Activated naive CD8-positive, alpha-beta T cell (primary cell): ENCODE data around the gene PDGFA.

ENCODE experiments used
- H3K27ac Mint-ChIP-seq: one replicate; pipeline ENCODE4 v1.8.0; 2021; ENCODE audit warnings: mixed read lengths
- H3K27me3 Mint-ChIP-seq: one replicate; pipeline ENCODE4 v1.8.0; 2021; ENCODE audit warnings: mixed read lengths
- H3K36me3 Mint-ChIP-seq: one replicate; pipeline ENCODE4 v1.8.0; 2021; ENCODE audit warnings: mixed read lengths
- H3K4me1 Mint-ChIP-seq: one replicate; pipeline ENCODE4 v1.8.0; 2021; ENCODE audit warnings: low read depth, mixed read lengths
- H3K4me3 Mint-ChIP-seq: one replicate; pipeline ENCODE4 v1.8.0; 2021; ENCODE audit warnings: mild to moderate bottlenecking, mixed read lengths
- H3K9me3 Mint-ChIP-seq: one replicate; pipeline ENCODE4 v1.8.0; 2021; ENCODE audit warnings: low read depth, mixed read lengths

PDGFA gene

GRCh38 chr7:519484-520390 is at the start of gene PDGFA:
PDGFA (minus strand) TSS chr7:519846; CDS start chr7:519001, 845 bp downstream.
- H3K4me3 Mint-ChIP-seq = peak within 1 kb of the TSS; percentile 86
- no peaks in the 10 kb centered on the region for H3K27me3 Mint-ChIP-seq
- H3K27ac Mint-ChIP-seq = no peak within 1 kb of the TSS
- no peaks in the 10 kb centered on the region for H3K36me3 Mint-ChIP-seq
- peaks cover 9% of the 10 kb centered on the region for H3K4me1 Mint-ChIP-seq
- no peaks in the 10 kb centered on the region for H3K9me3 Mint-ChIP-seq

- Mint-ChIP-seq H3K27ac (no peak overlapping the region), H3K4me3 (no peak overlapping the region), H3K4me1 (no peaks in the 10 kb centered on the region), H3K9me3 (no peaks in the 10 kb centered on the region), H3K36me3 (no peaks in the 10 kb centered on the region), H3K27me3 (no peaks in the 10 kb centered on the region)
Measured at GRCh38 chr7:568031-568951, 48.6 kb upstream of the PDGFA start.

- H3K27ac Mint-ChIP-seq = no peak overlapping the region
- no peaks in the 10 kb centered on the region for H3K27me3 Mint-ChIP-seq
- peaks cover 4% of the 10 kb centered on the region for H3K4me1 Mint-ChIP-seq
- H3K36me3 Mint-ChIP-seq = no peaks in the 10 kb centered on the region
- H3K4me3 Mint-ChIP-seq = no peak overlapping the region
- no peaks in the 10 kb centered on the region for H3K9me3 Mint-ChIP-seq
Measured at GRCh38 chr7:567305-567883, 47.7 kb upstream of the PDGFA start.

GRCh38 chr7:566100-566499 is 46.5 kb upstream of the PDGFA start:
- Mint-ChIP-seq H3K4me1 (peaks cover 4% of the 10 kb centered on the region), H3K4me3 (no peak overlapping the region), H3K36me3 (no peaks in the 10 kb centered on the region), H3K27me3 (no peaks in the 10 kb centered on the region), H3K27ac (no peak overlapping the region), H3K9me3 (no peaks in the 10 kb centered on the region)

- no peak overlapping the region for H3K27ac Mint-ChIP-seq
- no peak overlapping the region for H3K4me3 Mint-ChIP-seq
- H3K4me1 Mint-ChIP-seq = peaks cover 4% of the 10 kb centered on the region
- no peaks in the 10 kb centered on the region for H3K9me3 Mint-ChIP-seq
- H3K36me3 Mint-ChIP-seq = peaks cover 2% of the 10 kb centered on the region
- H3K27me3 Mint-ChIP-seq = no peaks in the 10 kb centered on the region
Measured at GRCh38 chr7:564176-564865, 44.7 kb upstream of the PDGFA start.

GRCh38 chr7:563629-564170 is 44.1 kb upstream of the PDGFA start:
- Mint-ChIP-seq H3K4me1 (peaks cover 4% of the 10 kb centered on the region), H3K4me3 (no peak overlapping the region), H3K27me3 (no peaks in the 10 kb centered on the region), H3K27ac (no peak overlapping the region), H3K36me3 (peaks cover 2% of the 10 kb centered on the region), H3K9me3 (no peaks in the 10 kb centered on the region)

GRCh38 chr7:562789-563628 is 43.4 kb upstream of the PDGFA start:
- Mint-ChIP-seq H3K4me3 (no peak overlapping the region), H3K27ac (peak overlapping the region; percentile 61), H3K9me3 (no peaks in the 10 kb centered on the region), H3K4me1 (peaks cover 4% of the 10 kb centered on the region), H3K27me3 (no peaks in the 10 kb centered on the region), H3K36me3 (peaks cover 2% of the 10 kb centered on the region)

GRCh38 chr7:562374-562675 is 42.7 kb upstream of the PDGFA start:
- Mint-ChIP-seq H3K9me3 (no peaks in the 10 kb centered on the region), H3K27me3 (no peaks in the 10 kb centered on the region), H3K27ac (peak overlapping the region; percentile 61), H3K4me3 (no peak overlapping the region), H3K36me3 (peaks cover 2% of the 10 kb centered on the region), H3K4me1 (peaks cover 4% of the 10 kb centered on the region)

- Mint-ChIP-seq H3K9me3 (no peaks in the 10 kb centered on the region), H3K4me3 (no peak overlapping the region), H3K36me3 (peaks cover 2% of the 10 kb centered on the region), H3K4me1 (peaks cover 4% of the 10 kb centered on the region), H3K27me3 (no peaks in the 10 kb centered on the region), H3K27ac (no peak overlapping the region)
Measured at GRCh38 chr7:561631-562373, 42.2 kb upstream of the PDGFA start.

GRCh38 chr7:560966-561630 is 41.5 kb upstream of the PDGFA start:
- H3K9me3 Mint-ChIP-seq = no peaks in the 10 kb centered on the region
- peaks cover 2% of the 10 kb centered on the region for H3K36me3 Mint-ChIP-seq
- no peak overlapping the region for H3K27ac Mint-ChIP-seq
- no peaks in the 10 kb centered on the region for H3K27me3 Mint-ChIP-seq
- H3K4me3 Mint-ChIP-seq = no peak overlapping the region
- peaks cover 4% of the 10 kb centered on the region for H3K4me1 Mint-ChIP-seq

- no peaks in the 10 kb centered on the region for H3K9me3 Mint-ChIP-seq
- peaks cover 2% of the 10 kb centered on the region for H3K36me3 Mint-ChIP-seq
- no peak overlapping the region for H3K4me3 Mint-ChIP-seq
- H3K27me3 Mint-ChIP-seq = no peaks in the 10 kb centered on the region
- H3K4me1 Mint-ChIP-seq = peaks cover 4% of the 10 kb centered on the region
- no peak overlapping the region for H3K27ac Mint-ChIP-seq
Measured at GRCh38 chr7:559396-559705, 39.7 kb upstream of the PDGFA start.

GRCh38 chr7:557558-557881 is 37.9 kb upstream of the PDGFA start:
- no peaks in the 10 kb centered on the region for H3K9me3 Mint-ChIP-seq
- peaks cover 2% of the 10 kb centered on the region for H3K4me1 Mint-ChIP-seq
- H3K27ac Mint-ChIP-seq = no peak overlapping the region
- no peaks in the 10 kb centered on the region for H3K27me3 Mint-ChIP-seq
- no peak overlapping the region for H3K4me3 Mint-ChIP-seq
- H3K36me3 Mint-ChIP-seq = peaks cover 2% of the 10 kb centered on the region
